Right atrium auricular region (tissue), 2 donors: Measurements from ENCODE around the gene ZNF423. TPM values are rescaled to one million over a fixed set of nuclear protein-coding genes. Genes with fewer than 3 reads are reported as not detected.

Experiments used
- DNase-seq: peaks from one replicate; pipeline ENCODE4 v3.0.0-alpha.2; 2019; ENCODE audit warnings: low spot score
- H3K27ac ChIP-seq, 2 donors: fragments of 200-600 bp; sonication (generic); 1 replicate in 1 of 2; 2 replicates in 1 of 2; pipeline ENCODE4 v1.5.1; 2016 to 2019
- H3K27me3 ChIP-seq, 2 donors: fragments of 200-600 bp; sonication (generic); one replicate each; pipeline versions ENCODE4 v1.5.1 to v1.6.0; 2017 to 2019
- H3K36me3 ChIP-seq: fragments of 200-600 bp; sonication (generic); one replicate; pipeline ENCODE4 v1.5.1; 2016
- H3K4me1 ChIP-seq, 2 donors: fragments of 200-600 bp; sonication (generic); one replicate each; pipeline versions ENCODE4 v1.5.1 to v1.6.0; 2017 to 2019
- H3K4me3 ChIP-seq, 2 donors: fragments of 200-600 bp; sonication (generic); 1 replicate in 1 of 2; 2 replicates in 1 of 2; pipeline ENCODE4 v1.5.1; 2017 to 2019; ENCODE audit warnings: mild to moderate bottlenecking in 1 of 2, moderate library complexity in 1 of 2
- H3K9me3 ChIP-seq, 2 donors: fragments of 200-600 bp; sonication (generic); one replicate each; pipeline ENCODE4 v1.5.1; 2019
- CTCF ChIP-seq, 2 donors: fragments of 200-600 bp; sonication (generic); IDR thresholded peaks; one replicate each; pipeline ENCODE4 v1.5.1; 2019; ENCODE audit warnings: antibody characterized with exemption in 2 of 2
- total RNA-seq, 2 donors: library from RNA; depleted of rRNA; stranded (reverse); fragments of >200 nt; gene quantifications; one replicate each; pipeline ENCODE4 v1.1.0, GENCODE V29; 2016

ZNF423 gene
- total RNA-seq, 2 donors from 2014 or later = 8.5 to 10.7 TPM

- DNase-seq = peak; percentile 23
- H3K36me3 ChIP-seq = no peaks in the 10 kb centered on the region
Observed at GRCh38 chr16:49599281-49599680, 256.6 kb downstream of the ZNF423 start.

GRCh38 chr16:49598383-49599170 is 257.3 kb downstream of the ZNF423 start:
- H3K9me3 ChIP-seq = no peaks in the 10 kb centered on the region
- no peaks in the 10 kb centered on the region for H3K36me3 ChIP-seq
- H3K27me3 ChIP-seq = no peaks in the 10 kb centered on the region
- H3K27ac ChIP-seq = no peak overlapping the region
- peaks cover 0 to 14% of the 10 kb centered on the region in 2 donors for H3K4me1 ChIP-seq
- DNase-seq = peak; percentile 46
- H3K4me3 ChIP-seq = no peak overlapping the region
- no peak for TF ChIP-seq CTCF (IDR thresholded peaks at IDR 0.05)

More at GRCh38 chr16:49599281-49599680, 256.6 kb downstream of the ZNF423 start:
- Histone ChIP-seq H3K4me1 (peaks cover 0 to 14% of the 10 kb centered on the region in 2 donors), H3K9me3 (no peaks in the 10 kb centered on the region), H3K4me3 (no peak overlapping the region), H3K27me3 (no peaks in the 10 kb centered on the region), H3K27ac (no peak overlapping the region)
- TF ChIP-seq CTCF (IDR thresholded peaks at IDR 0.05) = no peak

GRCh38 chr16:49597796-49598195 is 258.1 kb downstream of the ZNF423 start:
- H3K4me3 ChIP-seq = no peak overlapping the region
- no peak for TF ChIP-seq CTCF (IDR thresholded peaks at IDR 0.05)

DNA sequence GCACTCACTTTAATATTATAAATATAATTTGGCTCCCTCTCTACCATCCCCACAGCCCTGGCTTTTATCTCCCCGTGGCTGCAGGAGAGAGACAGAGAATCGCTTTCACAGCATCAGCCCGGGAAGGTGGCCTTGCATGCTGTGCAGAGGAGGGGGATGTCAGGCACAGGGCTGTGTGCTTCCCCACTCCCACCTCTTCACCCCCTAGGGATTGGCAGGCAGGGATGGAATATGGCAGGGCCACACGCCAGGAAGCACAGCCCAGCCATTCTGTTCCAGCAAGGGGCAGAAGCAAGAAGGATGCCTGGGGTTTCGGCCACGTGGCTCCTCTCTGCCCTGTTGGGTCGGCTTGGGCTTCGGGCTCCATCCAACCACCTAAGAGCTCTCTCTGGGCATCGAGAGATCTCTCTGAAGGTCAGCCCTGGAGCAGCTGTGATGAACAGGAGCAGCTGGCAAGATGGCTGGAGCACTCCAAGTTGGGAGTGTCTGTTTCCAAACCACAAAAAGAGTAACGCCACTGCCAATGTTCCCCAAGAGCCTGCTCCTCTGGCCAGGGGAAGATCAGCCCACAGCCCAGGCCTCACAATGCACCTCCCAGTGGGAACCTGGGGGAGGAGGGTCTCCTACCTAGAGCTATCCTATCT is 259.1 kb downstream of the ZNF423 start:
- H3K27me3 ChIP-seq = no peaks in the 10 kb centered on the region
- DNase-seq = no peak
- H3K4me1 ChIP-seq = peaks cover 0 to 14% of the 10 kb centered on the region in 2 donors
- no peak overlapping the region for H3K4me3 ChIP-seq
- H3K9me3 ChIP-seq = no peaks in the 10 kb centered on the region
- H3K36me3 ChIP-seq = no peaks in the 10 kb centered on the region
- peak overlapping the region; percentile 17 to 21 for H3K27ac ChIP-seq
- no peak for TF ChIP-seq CTCF (IDR thresholded peaks at IDR 0.05)

More at GRCh38 chr16:49597796-49598195, 258.1 kb downstream of the ZNF423 start:
- DNase-seq = peak; percentile 16
- no peak overlapping the region for H3K27ac ChIP-seq
- no peaks in the 10 kb centered on the region for H3K9me3 ChIP-seq
- no peaks in the 10 kb centered on the region for H3K27me3 ChIP-seq
- no peaks in the 10 kb centered on the region for H3K36me3 ChIP-seq
- peaks cover 0 to 14% of the 10 kb centered on the region in 2 donors for H3K4me1 ChIP-seq

DNA sequence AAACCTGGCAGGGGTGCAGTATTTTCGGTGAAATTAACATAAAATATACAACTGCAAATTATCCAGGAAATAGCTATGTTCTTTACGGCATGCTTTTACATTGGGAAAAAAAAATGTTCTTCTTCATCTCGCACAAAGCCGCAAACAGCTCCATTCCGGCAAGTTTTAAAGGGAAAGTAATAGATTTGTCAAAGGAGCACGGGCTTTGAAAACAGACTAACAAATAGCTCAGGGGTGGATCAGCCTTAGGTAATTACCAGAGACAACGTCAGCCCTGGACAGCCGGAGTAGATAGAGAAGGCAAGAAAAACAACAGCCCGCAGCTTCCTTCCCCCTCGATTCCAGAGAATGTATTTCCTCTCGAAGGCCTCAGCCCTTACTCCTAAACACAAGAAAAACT is 259.8 kb downstream of the ZNF423 start:
- Histone ChIP-seq H3K27ac (peak overlapping the region; percentile 17 to 21), H3K9me3 (no peaks in the 10 kb centered on the region), H3K36me3 (no peaks in the 10 kb centered on the region), H3K4me1 (peaks cover 0 to 14% of the 10 kb centered on the region in 2 donors), H3K4me3 (peak overlapping the region; percentile 1 to 20), H3K27me3 (no peaks in the 10 kb centered on the region)
- no peak for DNase-seq
- TF ChIP-seq CTCF (IDR thresholded peaks at IDR 0.05) = no peak
